IMR-90 (cell line): Measurements from ENCODE around the gene TADA1. TPM values are rescaled to one million over a fixed set of nuclear protein-coding genes. Genes with fewer than 3 reads are reported as not detected.

Experiments
- ATAC-seq: fragments of 200-7000 bp; cut with Tn5 transposase; 2 replicates; pipeline ENCODE4 v1.9.1; 2020; ENCODE audit warnings: low read depth, mild to moderate bottlenecking, moderate library complexity
- BruUV-seq: library from RNA; stranded (reverse); fragments of 400-500 nt; replicated peaks from 2 replicates; lab custom pipeline; 2021; lab: Mats Ljungman, UMichigan
- CTCF ChIA-PET: fragments of 300-600 bp; formaldehyde crosslinking; extraction: SDS; loops from one replicate; lab custom pipeline; 2021; ENCODE audit warnings: antibody characterized with exemption; lab: Yijun Ruan, JAX
- POLR2A ChIA-PET: fragments of 300-600 bp; sonication (Branson Sonifier 250); formaldehyde crosslinking; loops from one replicate; lab custom pipeline; 2022; ENCODE audit warnings: antibody characterized with exemption; ENCODE audit not compliant: unreplicated experiment; lab: Charles Lee
- DNase-seq: peaks from one replicate; pipeline ENCODE4 v3.0.0; 2013
- H2AFZ ChIP-seq: replicated peaks from 2 replicates; pipeline ENCODE3; 2013; ENCODE audit warnings: low read length, mild to moderate bottlenecking; ENCODE audit not compliant: poor library complexity
- H2AK5ac ChIP-seq: 2 replicates; pipeline ENCODE4 v1.6.1; 2013; ENCODE audit warnings: low read depth, low read length, inconsistent platforms
- H2AK9ac ChIP-seq: replicated peaks from 2 replicates; pipeline ENCODE3; 2013; ENCODE audit warnings: mild to moderate bottlenecking, low read depth, low read length, moderate library complexity; ENCODE audit not compliant: poor library complexity
- H2BK120ac ChIP-seq: 2 replicates; pipeline ENCODE4 v1.6.1; 2013; ENCODE audit warnings: low read depth, low read length, inconsistent platforms
- H2BK15ac ChIP-seq: 3 replicates; pipeline ENCODE4 v1.6.1; 2013; ENCODE audit warnings: low read depth, low read length, inconsistent platforms
- H2BK20ac ChIP-seq: 2 replicates; pipeline ENCODE4 v1.6.1; 2013; ENCODE audit warnings: low read depth, mild to moderate bottlenecking, inconsistent platforms, low read length, moderate library complexity
- H2BK5ac ChIP-seq: 2 replicates; pipeline ENCODE4 v1.6.1; 2013; ENCODE audit warnings: mild to moderate bottlenecking, low read depth, low read length, inconsistent platforms; ENCODE audit not compliant: poor library complexity, severe bottlenecking
- H3K14ac ChIP-seq: replicated peaks from 2 replicates; pipeline ENCODE4 v1.6.1; 2013; ENCODE audit warnings: low read depth, low read length, inconsistent platforms
- H3K18ac ChIP-seq: 2 replicates; pipeline ENCODE4 v1.6.1; 2013; ENCODE audit warnings: low read depth, low read length, control low read depth
- H3K23ac ChIP-seq: 2 replicates; pipeline ENCODE4 v1.6.1; 2013; ENCODE audit warnings: low read depth, low read length, inconsistent platforms
- H3K27ac ChIP-seq: 2 replicates; pipeline ENCODE4 v1.5.1; 2013; ENCODE audit warnings: mild to moderate bottlenecking, control low read depth, low read length; ENCODE audit not compliant: insufficient read depth
- H3K27me3 ChIP-seq: 2 replicates; pipeline ENCODE4 v1.6.1; 2013; ENCODE audit warnings: low read length; ENCODE audit not compliant: control insufficient read depth, insufficient read depth
- H3K36me3 ChIP-seq: 2 replicates; pipeline ENCODE4 v1.6.1; 2013; ENCODE audit warnings: low read length, mixed read lengths; ENCODE audit not compliant: control insufficient read depth, insufficient read depth
- H3K4ac ChIP-seq: 2 replicates; pipeline ENCODE4 v1.6.1; 2013; ENCODE audit warnings: low read depth, low read length, inconsistent platforms
- H3K4me1 ChIP-seq: 2 replicates; pipeline ENCODE4 v1.6.1; 2013; ENCODE audit warnings: low read length, mixed read lengths; ENCODE audit not compliant: control insufficient read depth, insufficient read depth
- H3K4me2 ChIP-seq: 2 replicates; pipeline ENCODE4 v1.6.1; 2013; ENCODE audit warnings: low read depth, mild to moderate bottlenecking, control low read depth, low read length, moderate library complexity
- H3K4me3 ChIP-seq: 2 replicates; pipeline ENCODE4 v1.5.1; 2013; ENCODE audit warnings: low read depth, mild to moderate bottlenecking, control low read depth, low read length, moderate library complexity; ENCODE audit not compliant: insufficient read depth
- H3K56ac ChIP-seq: 2 replicates; pipeline ENCODE4 v1.6.1; 2013; ENCODE audit warnings: low read length, inconsistent platforms; ENCODE audit not compliant: insufficient read depth; ENCODE audit errors: extremely low read depth
- H3K79me1 ChIP-seq, 2 experiments: 2 replicates each; pipeline ENCODE4 v1.6.1; 2013; ENCODE audit warnings: low read length in 2 of 2, inconsistent platforms in 1 of 2, low read depth in 1 of 2
- H3K9ac ChIP-seq: 2 replicates; pipeline ENCODE4 v1.6.1; 2013; ENCODE audit warnings: low read depth, low read length, control low read depth
- H3K9me1 ChIP-seq: 2 replicates; pipeline ENCODE4 v1.6.1; 2013; ENCODE audit warnings: low read length, inconsistent platforms; ENCODE audit not compliant: insufficient read depth
- H3K9me3 ChIP-seq: 2 replicates; pipeline ENCODE4 v1.6.1; 2013; ENCODE audit warnings: low read length; ENCODE audit not compliant: control insufficient read depth, insufficient read depth
- H4K20me1 ChIP-seq: 2 replicates; pipeline ENCODE4 v1.6.1; 2013; ENCODE audit warnings: low read length, inconsistent platforms; ENCODE audit not compliant: insufficient read depth
- H4K5ac ChIP-seq: 2 replicates; pipeline ENCODE4 v1.6.1; 2013; ENCODE audit warnings: mild to moderate bottlenecking, low read depth, low read length, control low read depth
- H4K8ac ChIP-seq, 2 experiments: 2 replicates each; pipeline ENCODE4 v1.6.1; 2013; ENCODE audit warnings: low read depth in 2 of 2, low read length in 2 of 2, control low read depth in 1 of 2, inconsistent platforms in 1 of 2
- H4K91ac ChIP-seq: 2 replicates; pipeline ENCODE4 v1.6.1; 2013; ENCODE audit warnings: low read depth, low read length, inconsistent platforms; ENCODE audit not compliant: insufficient read depth
- CEBPB ChIP-seq: IDR thresholded peaks from 2 replicates; pipeline ENCODE4 v1.6.1; 2012; ENCODE audit warnings: low read depth, low read length, improper control_type of control experiment
- WGBS, 2 experiments: methylation state at CpG; one replicate each; pipeline versions ENCODE4 v1.1.5 to v1.1.7; 2013; ENCODE audit warnings: missing lambda C conversion rate in 2 of 2; ENCODE audit not compliant: insufficient read length in 1 of 2; ENCODE audit errors: extremely low coverage in 2 of 2; 5-methylcytosine and 5-hydroxymethylcytosine counted together
- dilution Hi-C: fragments of 300-500 bp; cut with HindIII; formaldehyde crosslinking; loops from one replicate; pipeline ENCODE4 v1.14.3; 2018; ENCODE audit warnings: low sequenced_read_pairs; ENCODE audit not compliant: unreplicated experiment
- in situ Hi-C: fragments of 300-500 bp; cut with MboI; formaldehyde crosslinking; loops from 3 replicates; pipeline ENCODE4 v1.14.3; 2019; ENCODE audit warnings: low sequenced_read_pairs, inconsistent platforms, mixed read lengths
- intact Hi-C: fragments of 100-400 bp; cut with micrococcal nuclease; formaldehyde crosslinking; loops from 2 replicates; pipeline ENCODE4 v1.10.0; 2022
- polyA plus RNA-seq, 3 experiments: library from polyadenylated mRNA; depleted of rRNA; stranded (reverse); fragments of >200 nt; gene quantifications; 2 replicates each; pipeline ENCODE4 v1.2.3, GENCODE V29; 2012; ENCODE audit warnings: low replicate concordance in 1 of 3
- total RNA-seq: library from RNA; depleted of rRNA; stranded (reverse); fragments of >200 nt; gene quantifications from 2 replicates; pipeline ENCODE4 v1.2.3, GENCODE V29; 2012
- TF ChIP-seq, protein P1 (sequence below): conservative IDR thresholded peaks from 2 replicates; pipeline ENCODE4 v1.5.1; 2012; ENCODE audit warnings: mild to moderate bottlenecking, low read depth, low read length, improper control_type of control experiment

Gene TADA1
- total and polyA plus RNA-seq, 2 of the 4 experiments (the other 2 are of a cell fraction), result 8.2 to 16.8 TPM

DNA sequence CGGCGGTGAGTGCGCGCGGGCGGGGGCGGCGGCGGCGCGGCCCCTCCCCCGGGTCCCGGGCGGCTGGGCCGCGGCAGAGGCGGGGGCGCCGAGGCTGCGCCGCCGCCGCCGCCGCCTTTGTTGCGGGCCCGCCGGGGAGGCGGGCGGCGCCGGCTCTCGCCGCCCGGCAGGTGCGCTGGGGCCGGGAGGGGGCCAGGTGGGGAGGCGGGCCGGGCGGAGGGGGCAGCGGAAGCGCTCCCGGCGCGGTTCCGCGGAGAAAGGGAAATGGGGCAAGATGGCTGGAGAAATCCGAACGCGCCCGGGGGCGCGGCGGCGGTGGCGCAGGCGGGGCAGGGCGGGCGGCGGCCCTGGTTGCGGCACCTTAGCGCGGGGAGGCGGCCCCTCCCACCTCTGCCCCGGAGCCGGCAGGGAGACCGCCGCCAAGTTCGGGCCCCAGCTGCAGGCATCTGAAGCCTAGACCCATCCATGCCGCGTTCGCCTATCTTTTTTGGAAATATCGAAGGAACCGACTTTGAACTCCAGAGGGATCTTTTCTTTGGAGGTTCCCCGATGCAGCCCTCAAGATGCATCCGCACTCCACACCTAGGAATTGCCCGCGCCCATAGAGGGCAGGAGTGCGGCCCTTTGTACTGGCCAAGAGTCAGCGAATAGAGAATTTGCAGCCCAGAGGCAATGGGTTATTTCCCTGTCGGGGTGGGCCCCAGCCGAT is 36.3 kb downstream of the TADA1 start:
- Histone ChIP-seq H2BK5ac (peak overlapping the region; percentile 74), H4K5ac (no peak overlapping the region), H4K91ac (no peak overlapping the region), H2BK20ac (no peak overlapping the region), H2AK9ac (peak overlapping the region; percentile 84), H2AFZ (peak overlapping the region; percentile 99), H3K4me3 (peak overlapping the region; percentile 80), H3K4me2 (peak overlapping the region; percentile 70), H3K9me1 (peaks cover 5% of the 10 kb centered on the region), H2BK120ac (no peak overlapping the region), H2AK5ac (peak overlapping the region; percentile 87), H3K27ac (peak overlapping the region; percentile 65; the same call in 1 of the 2 replicates), H3K9ac (peak overlapping the region; percentile 81), H3K36me3 (peaks cover 34% of the 10 kb centered on the region), H3K79me1 (peaks cover 30 to 49% of the 10 kb centered on the region in 2 experiments), H3K23ac (peak overlapping the region; percentile 8), H4K8ac (peak overlapping the region; percentile 60 to 80; a peak in 2 of 4 replicates), H3K27me3 (no peaks in the 10 kb centered on the region; the same call in 1 of the 2 replicates), H3K4ac (peak overlapping the region; percentile 76), H3K9me3 (no peaks in the 10 kb centered on the region), H4K20me1 (peaks cover 25% of the 10 kb centered on the region), H2BK15ac (no peak overlapping the region; the same call in 2 of the 3 replicates), H3K4me1 (peaks cover 11% of the 10 kb centered on the region), H3K18ac (no peak overlapping the region), H3K14ac (peak overlapping the region; percentile 2; the same call in 1 of the 2 replicates), H3K56ac (peak overlapping the region; percentile 78)
- ChIA-PET CTCF (interaction anchor here (0.5 kb wide), 1 partner anchor 219 kb away, joined by 3 read pairs; no protein-coding TSS in a partner anchor), POLR2A (interaction anchor here (0.9 to 1.2 kb wide), 2 partner anchors 8 to 15 kb away, joined by 3 to 5 read pairs; no protein-coding TSS in a partner anchor)
- in situ Hi-C loops, result no loop called here
- ATAC-seq, result peak; percentile 50
- no TSS peak for BruUV-seq
- 3% methylated on average over 23 of the region's 82 CpGs; no CpG with 5 or more reads in 1 of the 2 experiments for WGBS, 2 experiments
- dilution Hi-C loops, result no loop called here
- intact Hi-C loops, result loop anchor here (10.0 kb wide), 1 partner anchor 915 kb away; no protein-coding TSS in a partner anchor
- TF ChIP-seq, protein P1, sequence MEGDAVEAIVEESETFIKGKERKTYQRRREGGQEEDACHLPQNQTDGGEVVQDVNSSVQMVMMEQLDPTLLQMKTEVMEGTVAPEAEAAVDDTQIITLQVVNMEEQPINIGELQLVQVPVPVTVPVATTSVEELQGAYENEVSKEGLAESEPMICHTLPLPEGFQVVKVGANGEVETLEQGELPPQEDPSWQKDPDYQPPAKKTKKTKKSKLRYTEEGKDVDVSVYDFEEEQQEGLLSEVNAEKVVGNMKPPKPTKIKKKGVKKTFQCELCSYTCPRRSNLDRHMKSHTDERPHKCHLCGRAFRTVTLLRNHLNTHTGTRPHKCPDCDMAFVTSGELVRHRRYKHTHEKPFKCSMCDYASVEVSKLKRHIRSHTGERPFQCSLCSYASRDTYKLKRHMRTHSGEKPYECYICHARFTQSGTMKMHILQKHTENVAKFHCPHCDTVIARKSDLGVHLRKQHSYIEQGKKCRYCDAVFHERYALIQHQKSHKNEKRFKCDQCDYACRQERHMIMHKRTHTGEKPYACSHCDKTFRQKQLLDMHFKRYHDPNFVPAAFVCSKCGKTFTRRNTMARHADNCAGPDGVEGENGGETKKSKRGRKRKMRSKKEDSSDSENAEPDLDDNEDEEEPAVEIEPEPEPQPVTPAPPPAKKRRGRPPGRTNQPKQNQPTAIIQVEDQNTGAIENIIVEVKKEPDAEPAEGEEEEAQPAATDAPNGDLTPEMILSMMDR, result peak; percentile 23; the same call in 1 of the 2 replicates
- no peak for TF ChIP-seq CEBPB
- DNase-seq, result peak; percentile 19
